IMR-90 (cell line): ENCODE measurements around the gene ZSWIM5. TPM values are rescaled to one million over a fixed set of nuclear protein-coding genes. Genes with fewer than 3 reads are reported as not detected.

Experiments used
- ATAC-seq: fragments of 200-7000 bp; cut with Tn5 transposase; 2 replicates; pipeline ENCODE4 v1.9.1; 2020; ENCODE audit warnings: low read depth, mild to moderate bottlenecking, moderate library complexity
- BruUV-seq: library from RNA; stranded (reverse); fragments of 400-500 nt; replicated peaks from 2 replicates; lab custom pipeline; 2021; lab: Mats Ljungman, UMichigan
- CTCF ChIA-PET: fragments of 300-600 bp; formaldehyde crosslinking; extraction: SDS; loops from one replicate; lab custom pipeline; 2021; ENCODE audit warnings: antibody characterized with exemption; lab: Yijun Ruan, JAX
- POLR2A ChIA-PET: fragments of 300-600 bp; sonication (Branson Sonifier 250); formaldehyde crosslinking; loops from one replicate; lab custom pipeline; 2022; ENCODE audit warnings: antibody characterized with exemption; ENCODE audit not compliant: unreplicated experiment; lab: Charles Lee
- DNase-seq: peaks from one replicate; pipeline ENCODE4 v3.0.0; 2013
- H2AFZ ChIP-seq: replicated peaks from 2 replicates; pipeline ENCODE3; 2013; ENCODE audit warnings: low read length, mild to moderate bottlenecking; ENCODE audit not compliant: poor library complexity
- H2AK5ac ChIP-seq: 2 replicates; pipeline ENCODE4 v1.6.1; 2013; ENCODE audit warnings: low read depth, low read length, inconsistent platforms
- H2AK9ac ChIP-seq: replicated peaks from 2 replicates; pipeline ENCODE3; 2013; ENCODE audit warnings: mild to moderate bottlenecking, low read depth, low read length, moderate library complexity; ENCODE audit not compliant: poor library complexity
- H2BK120ac ChIP-seq: 2 replicates; pipeline ENCODE4 v1.6.1; 2013; ENCODE audit warnings: low read depth, low read length, inconsistent platforms
- H2BK15ac ChIP-seq: 3 replicates; pipeline ENCODE4 v1.6.1; 2013; ENCODE audit warnings: low read depth, low read length, inconsistent platforms
- H2BK20ac ChIP-seq: 2 replicates; pipeline ENCODE4 v1.6.1; 2013; ENCODE audit warnings: low read depth, mild to moderate bottlenecking, inconsistent platforms, low read length, moderate library complexity
- H2BK5ac ChIP-seq: 2 replicates; pipeline ENCODE4 v1.6.1; 2013; ENCODE audit warnings: mild to moderate bottlenecking, low read depth, low read length, inconsistent platforms; ENCODE audit not compliant: poor library complexity, severe bottlenecking
- H3K14ac ChIP-seq: replicated peaks from 2 replicates; pipeline ENCODE4 v1.6.1; 2013; ENCODE audit warnings: low read depth, low read length, inconsistent platforms
- H3K18ac ChIP-seq: 2 replicates; pipeline ENCODE4 v1.6.1; 2013; ENCODE audit warnings: low read depth, low read length, control low read depth
- H3K23ac ChIP-seq: 2 replicates; pipeline ENCODE4 v1.6.1; 2013; ENCODE audit warnings: low read depth, low read length, inconsistent platforms
- H3K27ac ChIP-seq: 2 replicates; pipeline ENCODE4 v1.5.1; 2013; ENCODE audit warnings: mild to moderate bottlenecking, control low read depth, low read length; ENCODE audit not compliant: insufficient read depth
- H3K27me3 ChIP-seq: 2 replicates; pipeline ENCODE4 v1.6.1; 2013; ENCODE audit warnings: low read length; ENCODE audit not compliant: control insufficient read depth, insufficient read depth
- H3K36me3 ChIP-seq: 2 replicates; pipeline ENCODE4 v1.6.1; 2013; ENCODE audit warnings: low read length, mixed read lengths; ENCODE audit not compliant: control insufficient read depth, insufficient read depth
- H3K4ac ChIP-seq: 2 replicates; pipeline ENCODE4 v1.6.1; 2013; ENCODE audit warnings: low read depth, low read length, inconsistent platforms
- H3K4me1 ChIP-seq: 2 replicates; pipeline ENCODE4 v1.6.1; 2013; ENCODE audit warnings: low read length, mixed read lengths; ENCODE audit not compliant: control insufficient read depth, insufficient read depth
- H3K4me2 ChIP-seq: 2 replicates; pipeline ENCODE4 v1.6.1; 2013; ENCODE audit warnings: low read depth, mild to moderate bottlenecking, control low read depth, low read length, moderate library complexity
- H3K4me3 ChIP-seq: 2 replicates; pipeline ENCODE4 v1.5.1; 2013; ENCODE audit warnings: low read depth, mild to moderate bottlenecking, control low read depth, low read length, moderate library complexity; ENCODE audit not compliant: insufficient read depth
- H3K56ac ChIP-seq: 2 replicates; pipeline ENCODE4 v1.6.1; 2013; ENCODE audit warnings: low read length, inconsistent platforms; ENCODE audit not compliant: insufficient read depth; ENCODE audit errors: extremely low read depth
- H3K79me1 ChIP-seq, 2 experiments: 2 replicates each; pipeline ENCODE4 v1.6.1; 2013; ENCODE audit warnings: low read length in 2 of 2, inconsistent platforms in 1 of 2, low read depth in 1 of 2
- H3K9ac ChIP-seq: 2 replicates; pipeline ENCODE4 v1.6.1; 2013; ENCODE audit warnings: low read depth, low read length, control low read depth
- H3K9me1 ChIP-seq: 2 replicates; pipeline ENCODE4 v1.6.1; 2013; ENCODE audit warnings: low read length, inconsistent platforms; ENCODE audit not compliant: insufficient read depth
- H3K9me3 ChIP-seq: 2 replicates; pipeline ENCODE4 v1.6.1; 2013; ENCODE audit warnings: low read length; ENCODE audit not compliant: control insufficient read depth, insufficient read depth
- H4K20me1 ChIP-seq: 2 replicates; pipeline ENCODE4 v1.6.1; 2013; ENCODE audit warnings: low read length, inconsistent platforms; ENCODE audit not compliant: insufficient read depth
- H4K5ac ChIP-seq: 2 replicates; pipeline ENCODE4 v1.6.1; 2013; ENCODE audit warnings: mild to moderate bottlenecking, low read depth, low read length, control low read depth
- H4K8ac ChIP-seq, 2 experiments: 2 replicates each; pipeline ENCODE4 v1.6.1; 2013; ENCODE audit warnings: low read depth in 2 of 2, low read length in 2 of 2, control low read depth in 1 of 2, inconsistent platforms in 1 of 2
- H4K91ac ChIP-seq: 2 replicates; pipeline ENCODE4 v1.6.1; 2013; ENCODE audit warnings: low read depth, low read length, inconsistent platforms; ENCODE audit not compliant: insufficient read depth
- BHLHE40 ChIP-seq: fragments of 150-350 bp; IDR thresholded peaks from 2 replicates; pipeline ENCODE4 v1.6.1; 2016; ENCODE audit warnings: mild to moderate bottlenecking, low read depth, low read length
- CHD1 ChIP-seq: IDR thresholded peaks from 2 replicates; pipeline ENCODE4 v1.6.1; 2012; ENCODE audit warnings: low read depth, low read length, improper control_type of control experiment
- CTCF ChIP-seq: conservative IDR thresholded peaks from 2 replicates; pipeline ENCODE4 v1.5.1; 2012; ENCODE audit warnings: mild to moderate bottlenecking, low read depth, low read length, improper control_type of control experiment
- WGBS, 2 experiments: methylation state at CpG; one replicate each; pipeline versions ENCODE4 v1.1.5 to v1.1.7; 2013; ENCODE audit warnings: missing lambda C conversion rate in 2 of 2; ENCODE audit not compliant: insufficient read length in 1 of 2; ENCODE audit errors: extremely low coverage in 2 of 2; 5-methylcytosine and 5-hydroxymethylcytosine counted together
- dilution Hi-C: fragments of 300-500 bp; cut with HindIII; formaldehyde crosslinking; loops from one replicate; pipeline ENCODE4 v1.14.3; 2018; ENCODE audit warnings: low sequenced_read_pairs; ENCODE audit not compliant: unreplicated experiment
- in situ Hi-C: fragments of 300-500 bp; cut with MboI; formaldehyde crosslinking; loops from 3 replicates; pipeline ENCODE4 v1.14.3; 2019; ENCODE audit warnings: low sequenced_read_pairs, inconsistent platforms, mixed read lengths
- intact Hi-C: fragments of 100-400 bp; cut with micrococcal nuclease; formaldehyde crosslinking; loops from 2 replicates; pipeline ENCODE4 v1.10.0; 2022
- polyA plus RNA-seq, 3 experiments: library from polyadenylated mRNA; depleted of rRNA; stranded (reverse); fragments of >200 nt; gene quantifications; 2 replicates each; pipeline ENCODE4 v1.2.3, GENCODE V29; 2012; ENCODE audit warnings: low replicate concordance in 1 of 3
- total RNA-seq: library from RNA; depleted of rRNA; stranded (reverse); fragments of >200 nt; gene quantifications from 2 replicates; pipeline ENCODE4 v1.2.3, GENCODE V29; 2012
- TF ChIP-seq, protein P1 (sequence below): fragments of 150-350 bp; IDR thresholded peaks from 2 replicates; pipeline ENCODE4 v1.6.1; 2017; ENCODE audit warnings: mild to moderate bottlenecking, antibody characterized with exemption, low read length, low read depth

ZSWIM5 gene
- total and polyA plus RNA-seq, 2 of the 4 experiments (the other 2 are of a cell fraction) = under 0.01 to 0.03 TPM

- no TSS peak for BruUV-seq
- dilution Hi-C loops (no loop called here), in situ Hi-C loops (no loop called here), intact Hi-C loops (no loop called here)
- Histone ChIP-seq H2AK5ac (no peak overlapping the region), H3K9me1 (no peaks in the 10 kb centered on the region), H2BK5ac (no peak overlapping the region), H2BK20ac (no peak overlapping the region), H3K36me3 (no peaks in the 10 kb centered on the region), H4K91ac (no peak overlapping the region), H3K9me3 (no peaks in the 10 kb centered on the region), H4K8ac (no peak overlapping the region), H3K23ac (no peak overlapping the region), H2AFZ (no peak overlapping the region), H2BK120ac (no peak overlapping the region), H3K14ac (no peak overlapping the region), H3K79me1 (no peaks in the 10 kb centered on the region), H2BK15ac (no peak overlapping the region), H3K4me2 (no peak overlapping the region), H3K4me3 (no peak overlapping the region), H4K20me1 (no peaks in the 10 kb centered on the region), H3K27me3 (peaks cover 2% of the 10 kb centered on the region), H3K4ac (no peak overlapping the region), H3K4me1 (no peaks in the 10 kb centered on the region), H3K18ac (no peak overlapping the region), H3K9ac (no peak overlapping the region), H3K56ac (no peak overlapping the region), H3K27ac (no peak overlapping the region), H2AK9ac (no peak overlapping the region), H4K5ac (no peak overlapping the region)
- TF ChIP-seq, protein P1, sequence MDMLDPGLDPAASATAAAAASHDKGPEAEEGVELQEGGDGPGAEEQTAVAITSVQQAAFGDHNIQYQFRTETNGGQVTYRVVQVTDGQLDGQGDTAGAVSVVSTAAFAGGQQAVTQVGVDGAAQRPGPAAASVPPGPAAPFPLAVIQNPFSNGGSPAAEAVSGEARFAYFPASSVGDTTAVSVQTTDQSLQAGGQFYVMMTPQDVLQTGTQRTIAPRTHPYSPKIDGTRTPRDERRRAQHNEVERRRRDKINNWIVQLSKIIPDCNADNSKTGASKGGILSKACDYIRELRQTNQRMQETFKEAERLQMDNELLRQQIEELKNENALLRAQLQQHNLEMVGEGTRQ = no peak
- TF ChIP-seq CHD1 = no peak
- TF ChIP-seq CTCF = no peak
- no peak for TF ChIP-seq BHLHE40
- POLR2A ChIA-PET = interaction anchor here (0.6 kb wide), 1 partner anchor 13 kb away, joined by 3 read pairs; no protein-coding TSS in a partner anchor
- CTCF ChIA-PET = no interaction called here
- DNase-seq = no peak
- no CpG with 5 or more reads among the region's 1 CpG for WGBS, 2 experiments
- no peak for ATAC-seq
Observed at GRCh38 chr1:45117766-45118165, 88.6 kb downstream of the ZSWIM5 start.
